ENCODE results near the gene TRIP13.
"Not testable (repeated sequence)": the region's sequence is repeated elsewhere in the genome, so short reads cannot be mapped to it uniquely, and the experiment has no call there.

The TRIP13 gene

GRCh38 chr5:914174-914573, 21.5 kb downstream of the TRIP13 start:
- DNase-seq, result peak in 1 of 2 donors; percentile 6
- H3K4me3 ChIP-seq, result no peak overlapping the region
- H3K9me3 ChIP-seq, result no peaks in the 10 kb centered on the region
- H3K27ac ChIP-seq, result no peak overlapping the region
- no peak for TF ChIP-seq CTCF (IDR thresholded peaks at IDR 0.05)
- no peaks in the 10 kb centered on the region for H3K4me1 ChIP-seq
- intact Hi-C loops (cut with DNase I; ENCODE audit: low total_unique reads), result no loop called here
- H3K27me3 ChIP-seq, result no peaks in the 10 kb centered on the region
- no peaks in the 10 kb centered on the region for H3K36me3 ChIP-seq

- H3K9me3 ChIP-seq, result no peaks in the 10 kb centered on the region
- H3K4me1 ChIP-seq, result no peaks in the 10 kb centered on the region
- peak in 1 of 2 donors; percentile 9 for DNase-seq
- intact Hi-C loops (cut with DNase I; ENCODE audit: low total_unique reads), result no loop called here
- no peaks in the 10 kb centered on the region for H3K36me3 ChIP-seq
- no peak for TF ChIP-seq CTCF (IDR thresholded peaks at IDR 0.05)
- H3K4me3 ChIP-seq, result no peak overlapping the region
- no peak overlapping the region for H3K27ac ChIP-seq
- H3K27me3 ChIP-seq, result no peaks in the 10 kb centered on the region
Observed at GRCh38 chr5:914612-915011, 21.9 kb downstream of the TRIP13 start.

GRCh38 chr5:915346-915745, 22.7 kb downstream of the TRIP13 start:
- H3K27ac ChIP-seq; H3K27me3 ChIP-seq; H3K9me3 ChIP-seq; intact Hi-C loops (cut with DNase I; ENCODE audit: low total_unique reads); DNase-seq; H3K36me3 ChIP-seq; H3K4me1 ChIP-seq; H3K4me3 ChIP-seq: not testable (repeated sequence)

GRCh38 chr5:915946-916345, 23.3 kb downstream of the TRIP13 start:
- intact Hi-C loops (cut with DNase I; ENCODE audit: low total_unique reads), result no loop called here
- Histone ChIP-seq H3K27me3 (no peaks in the 10 kb centered on the region), H3K9me3 (no peaks in the 10 kb centered on the region), H3K36me3 (no peaks in the 10 kb centered on the region), H3K27ac (no peak overlapping the region), H3K4me3 (no peak overlapping the region), H3K4me1 (no peaks in the 10 kb centered on the region)
- TF ChIP-seq CTCF (IDR thresholded peaks at IDR 0.05), result no peak
- no peak for DNase-seq

- intact Hi-C loops (cut with DNase I; ENCODE audit: low total_unique reads), result no loop called here
- H3K9me3 ChIP-seq, result no peaks in the 10 kb centered on the region
- no peak overlapping the region for H3K4me3 ChIP-seq
- no peaks in the 10 kb centered on the region for H3K4me1 ChIP-seq
- H3K27me3 ChIP-seq, result no peaks in the 10 kb centered on the region
- H3K27ac ChIP-seq, result no peak overlapping the region
- no peaks in the 10 kb centered on the region for H3K36me3 ChIP-seq
- no peak for TF ChIP-seq CTCF (IDR thresholded peaks at IDR 0.05)
- no peak for DNase-seq
Observed at GRCh38 chr5:916441-917293, 24.0 kb downstream of the TRIP13 start.

GRCh38 chr5:918717-919116, 26.0 kb downstream of the TRIP13 start:
- H3K36me3 ChIP-seq; H3K9me3 ChIP-seq; intact Hi-C loops (cut with DNase I; ENCODE audit: low total_unique reads); H3K4me1 ChIP-seq; DNase-seq; H3K27ac ChIP-seq; H3K4me3 ChIP-seq; H3K27me3 ChIP-seq: not testable (repeated sequence)

Data from tibial artery (tissue), 4 donors.